Hepatocyte (in vitro differentiated cells): Measurements from ENCODE around the gene HOTAIR. TPM values are rescaled to one million over a fixed set of nuclear protein-coding genes. Genes with fewer than 3 reads are reported as not detected.

Experiments
- DNase-seq: peaks from one replicate; pipeline ENCODE4 v3.0.0-alpha.2; 2016; ENCODE audit warnings: low spot score
- H2AFZ ChIP-seq: fragments of 200-600 bp; sonication (generic); 2 replicates; pipeline ENCODE4 v1.6.0; 2016; ENCODE audit warnings: antibody characterized with exemption, mild to moderate bottlenecking
- H3K27ac ChIP-seq: fragments of 200-600 bp; sonication (generic); 2 replicates; pipeline ENCODE4 v1.5.1; 2016; ENCODE audit warnings: mild to moderate bottlenecking
- H3K27me3 ChIP-seq: fragments of 200-600 bp; sonication (generic); 2 replicates; pipeline ENCODE4 v1.6.1; 2016
- H3K36me3 ChIP-seq: fragments of 200-600 bp; sonication (generic); replicated peaks from 2 replicates; pipeline ENCODE4 v1.5.1; 2016; ENCODE audit warnings: low read depth; ENCODE audit not compliant: insufficient read depth
- H3K4me1 ChIP-seq: fragments of 200-600 bp; sonication (generic); 2 replicates; pipeline ENCODE4 v1.5.1; 2016; ENCODE audit warnings: mild to moderate bottlenecking, moderate library complexity; ENCODE audit not compliant: insufficient read depth
- H3K4me2 ChIP-seq: fragments of 200-600 bp; sonication (generic); 2 replicates; pipeline ENCODE4 v1.6.0; 2016
- H3K4me3 ChIP-seq: fragments of 200-600 bp; sonication (generic); 2 replicates; pipeline ENCODE4 v1.5.1; 2016; ENCODE audit warnings: mild to moderate bottlenecking
- H3K79me2 ChIP-seq: fragments of 200-600 bp; sonication (generic); 2 replicates; pipeline ENCODE4 v1.6.0; 2017; ENCODE audit warnings: mild to moderate bottlenecking
- H3K9me2 ChIP-seq: fragments of 200-600 bp; sonication (generic); replicated peaks from 2 replicates; pipeline ENCODE4 v1.6.0; 2017; ENCODE audit warnings: mild to moderate bottlenecking; ENCODE audit not compliant: insufficient read depth
- H3K9me3 ChIP-seq: fragments of 200-600 bp; sonication (generic); 2 replicates; pipeline ENCODE4 v1.5.1; 2016; ENCODE audit warnings: low read depth, mild to moderate bottlenecking
- H4K20me1 ChIP-seq: fragments of 200-600 bp; sonication (generic); 2 replicates; pipeline ENCODE4 v1.6.0; 2016; ENCODE audit warnings: mild to moderate bottlenecking; ENCODE audit not compliant: insufficient read depth, poor library complexity, severe bottlenecking
- EZH2 ChIP-seq: fragments of 200-600 bp; sonication (generic); IDR thresholded peaks from 2 replicates; pipeline ENCODE4 v1.6.1; 2016; ENCODE audit warnings: antibody characterized with exemption, mild to moderate bottlenecking, borderline replicate concordance
- EZH2phosphoT487 ChIP-seq: fragments of 200-600 bp; sonication (generic); IDR thresholded peaks from one replicate; pipeline ENCODE4 v1.6.1; 2018; ENCODE audit warnings: antibody characterized with exemption, mild to moderate bottlenecking, low read depth, moderate library complexity; ENCODE audit not compliant: unreplicated experiment, severe bottlenecking
- WGBS: methylation state at CpG from one replicate; pipeline ENCODE4 v1.1.6; 2016; ENCODE audit warnings: low lambda C conversion rate; ENCODE audit errors: missing lambda C conversion rate; 5-methylcytosine and 5-hydroxymethylcytosine counted together
- polyA plus RNA-seq: library from polyadenylated mRNA; unstranded; fragments of >200 nt; fragmentation: Nextera tagmentation; extraction: Ambion mirVana; gene quantifications from 2 replicates; pipeline ENCODE4 v1.2.1, GENCODE V29; 2016
- total RNA-seq: library from RNA; depleted of rRNA; stranded (reverse); fragments of >200 nt; gene quantifications from 2 replicates; pipeline ENCODE4 v1.2.3, GENCODE V29; 2014
- TF ChIP-seq, protein P1 (sequence below): fragments of 200-600 bp; sonication (generic); IDR thresholded peaks from 2 replicates; pipeline ENCODE4 v1.5.1; 2016; ENCODE audit warnings: antibody characterized with exemption, mild to moderate bottlenecking; ENCODE audit not compliant: poor library complexity

Gene HOTAIR
- total and polyA plus RNA-seq, 2 experiments from 2014 or later: 0.82 to 0.90 TPM

DNA sequence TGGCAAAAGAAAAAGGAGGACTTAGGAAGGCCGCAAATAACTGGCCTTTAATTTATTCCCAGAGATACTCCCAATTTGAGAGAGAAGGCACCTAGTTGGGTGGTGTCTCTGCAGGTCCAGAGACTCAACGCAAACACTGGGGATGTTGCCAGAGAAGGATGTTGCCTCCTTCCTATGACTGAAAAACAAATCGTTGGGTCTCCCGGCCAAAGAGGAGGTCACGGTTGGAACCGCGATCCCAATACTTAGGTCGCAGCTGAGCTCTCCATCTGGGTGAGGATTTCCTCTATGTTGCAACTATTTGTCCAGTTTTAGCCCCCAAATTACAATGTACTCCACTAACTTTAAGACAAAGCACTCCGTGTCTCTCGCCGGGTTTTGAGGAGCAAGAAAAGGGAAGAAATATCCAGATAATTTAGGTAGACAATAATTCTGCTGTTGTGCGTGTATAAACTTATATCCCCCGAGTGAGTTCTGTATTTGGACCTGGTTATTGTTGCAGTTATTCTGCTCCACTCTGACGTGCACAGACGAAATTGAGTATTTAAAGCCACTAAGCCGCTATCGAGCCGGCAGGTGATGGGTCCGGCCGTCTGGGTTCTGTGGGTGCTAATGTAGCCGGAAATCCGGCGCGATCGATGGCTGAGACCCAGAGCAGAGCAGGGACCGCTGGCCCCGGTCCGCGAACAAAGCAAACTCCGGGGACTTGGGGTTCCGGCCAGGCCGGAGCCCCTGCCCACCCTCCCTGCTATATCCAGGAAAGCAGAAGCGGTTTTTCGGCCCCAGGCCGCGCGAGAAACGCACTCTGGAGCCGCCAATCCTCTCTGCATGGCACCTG, 14.3 kb downstream of the HOTAIR start:
- Histone ChIP-seq H3K27me3 (peaks cover 100% of the 10 kb centered on the region), H3K4me3 (no peak overlapping the region), H3K9me2 (no peaks in the 10 kb centered on the region), H3K27ac (no peak overlapping the region), H3K79me2 (no peaks in the 10 kb centered on the region), H3K36me3 (no peaks in the 10 kb centered on the region), H3K9me3 (no peaks in the 10 kb centered on the region), H2AFZ (no peak overlapping the region), H3K4me1 (no peaks in the 10 kb centered on the region), H3K4me2 (peak overlapping the region; percentile 53), H4K20me1 (no peaks in the 10 kb centered on the region)
- TF ChIP-seq, protein P1, sequence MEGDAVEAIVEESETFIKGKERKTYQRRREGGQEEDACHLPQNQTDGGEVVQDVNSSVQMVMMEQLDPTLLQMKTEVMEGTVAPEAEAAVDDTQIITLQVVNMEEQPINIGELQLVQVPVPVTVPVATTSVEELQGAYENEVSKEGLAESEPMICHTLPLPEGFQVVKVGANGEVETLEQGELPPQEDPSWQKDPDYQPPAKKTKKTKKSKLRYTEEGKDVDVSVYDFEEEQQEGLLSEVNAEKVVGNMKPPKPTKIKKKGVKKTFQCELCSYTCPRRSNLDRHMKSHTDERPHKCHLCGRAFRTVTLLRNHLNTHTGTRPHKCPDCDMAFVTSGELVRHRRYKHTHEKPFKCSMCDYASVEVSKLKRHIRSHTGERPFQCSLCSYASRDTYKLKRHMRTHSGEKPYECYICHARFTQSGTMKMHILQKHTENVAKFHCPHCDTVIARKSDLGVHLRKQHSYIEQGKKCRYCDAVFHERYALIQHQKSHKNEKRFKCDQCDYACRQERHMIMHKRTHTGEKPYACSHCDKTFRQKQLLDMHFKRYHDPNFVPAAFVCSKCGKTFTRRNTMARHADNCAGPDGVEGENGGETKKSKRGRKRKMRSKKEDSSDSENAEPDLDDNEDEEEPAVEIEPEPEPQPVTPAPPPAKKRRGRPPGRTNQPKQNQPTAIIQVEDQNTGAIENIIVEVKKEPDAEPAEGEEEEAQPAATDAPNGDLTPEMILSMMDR: no peak
- TF ChIP-seq EZH2: peak; percentile 51
- 43% methylated on average over 30 of the region's 39 CpGs for WGBS
- DNase-seq: no peak

- Histone ChIP-seq H3K4me3 (no peak overlapping the region), H3K27ac (no peak overlapping the region), H3K4me1 (no peaks in the 10 kb centered on the region), H3K9me3 (no peaks in the 10 kb centered on the region), H4K20me1 (no peaks in the 10 kb centered on the region), H2AFZ (no peak overlapping the region), H3K27me3 (peaks cover 100% of the 10 kb centered on the region), H3K9me2 (no peaks in the 10 kb centered on the region), H3K36me3 (no peaks in the 10 kb centered on the region), H3K4me2 (no peak overlapping the region), H3K79me2 (no peaks in the 10 kb centered on the region)
- no peak for DNase-seq
- TF ChIP-seq, protein P1: no peak
- no peak for TF ChIP-seq EZH2phosphoT487
- TF ChIP-seq EZH2: no peak
- 39% methylated on average over 4 of the region's 4 CpGs for WGBS
These were observed 15.4 kb downstream of the HOTAIR start for GRCh38 chr12:53959314-53959713.

- Histone ChIP-seq H3K4me1 (no peaks in the 10 kb centered on the region), H3K27ac (no peak overlapping the region), H3K36me3 (no peaks in the 10 kb centered on the region), H4K20me1 (no peaks in the 10 kb centered on the region), H3K27me3 (peaks cover 100% of the 10 kb centered on the region), H3K9me3 (no peaks in the 10 kb centered on the region), H3K4me2 (no peak overlapping the region), H3K9me2 (no peaks in the 10 kb centered on the region), H2AFZ (no peak overlapping the region), H3K79me2 (no peaks in the 10 kb centered on the region), H3K4me3 (no peak overlapping the region)
- TF ChIP-seq, protein P1: no peak
- TF ChIP-seq EZH2: no peak
- no peak for TF ChIP-seq EZH2phosphoT487
- no peak for DNase-seq
- 48% methylated on average over 3 of the region's 3 CpGs for WGBS
These were observed 16.6 kb downstream of the HOTAIR start for GRCh38 chr12:53958128-53958527.
